Measurements from ENCODE around the gene SH3BP5L.

DNA sequence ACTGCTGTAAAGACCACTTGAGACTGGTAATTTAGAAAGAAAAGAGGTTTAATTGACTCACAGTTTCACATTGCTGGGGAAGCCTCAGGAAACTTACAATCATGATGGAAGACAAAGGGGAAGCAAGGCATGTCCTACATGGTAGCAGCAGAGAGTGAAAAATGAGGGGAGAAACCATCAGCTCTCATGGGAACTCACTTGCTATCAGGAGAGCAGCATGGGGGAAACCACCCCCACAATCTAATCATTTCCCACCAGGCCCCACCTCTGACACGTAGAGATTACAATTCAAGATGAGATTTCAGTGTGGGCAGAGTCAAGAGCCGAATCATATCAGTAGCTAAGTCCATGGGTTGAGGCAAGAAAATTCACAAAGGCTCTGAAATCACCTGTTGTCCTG lies 46.4 kb downstream of the SH3BP5L start:
- no peak for TF ChIP-seq EZH2 (IDR thresholded peaks at IDR 0.05; ENCODE audit: low read length, missing control alignments)
- TF ChIP-seq, protein P1, sequence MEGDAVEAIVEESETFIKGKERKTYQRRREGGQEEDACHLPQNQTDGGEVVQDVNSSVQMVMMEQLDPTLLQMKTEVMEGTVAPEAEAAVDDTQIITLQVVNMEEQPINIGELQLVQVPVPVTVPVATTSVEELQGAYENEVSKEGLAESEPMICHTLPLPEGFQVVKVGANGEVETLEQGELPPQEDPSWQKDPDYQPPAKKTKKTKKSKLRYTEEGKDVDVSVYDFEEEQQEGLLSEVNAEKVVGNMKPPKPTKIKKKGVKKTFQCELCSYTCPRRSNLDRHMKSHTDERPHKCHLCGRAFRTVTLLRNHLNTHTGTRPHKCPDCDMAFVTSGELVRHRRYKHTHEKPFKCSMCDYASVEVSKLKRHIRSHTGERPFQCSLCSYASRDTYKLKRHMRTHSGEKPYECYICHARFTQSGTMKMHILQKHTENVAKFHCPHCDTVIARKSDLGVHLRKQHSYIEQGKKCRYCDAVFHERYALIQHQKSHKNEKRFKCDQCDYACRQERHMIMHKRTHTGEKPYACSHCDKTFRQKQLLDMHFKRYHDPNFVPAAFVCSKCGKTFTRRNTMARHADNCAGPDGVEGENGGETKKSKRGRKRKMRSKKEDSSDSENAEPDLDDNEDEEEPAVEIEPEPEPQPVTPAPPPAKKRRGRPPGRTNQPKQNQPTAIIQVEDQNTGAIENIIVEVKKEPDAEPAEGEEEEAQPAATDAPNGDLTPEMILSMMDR (conservative IDR thresholded peaks at IDR 0.05 in 1 of 2, IDR thresholded peaks at IDR 0.05 in 1 of 2; ENCODE audit: low read depth in 1 of 2, low read length in 2 of 2) = no peak

Data from fibroblast of lung (primary cell).